GM15510 (cell line): Measurements from ENCODE around the gene SLC16A2.

Source experiments
- POLR2A ChIP-seq: IDR thresholded peaks from 3 replicates; pipeline ENCODE4 v1.6.1; 2011; ENCODE audit warnings: borderline replicate concordance; ENCODE audit not compliant: insufficient read length; ENCODE audit errors: extremely low read depth

SLC16A2 gene

DNA sequence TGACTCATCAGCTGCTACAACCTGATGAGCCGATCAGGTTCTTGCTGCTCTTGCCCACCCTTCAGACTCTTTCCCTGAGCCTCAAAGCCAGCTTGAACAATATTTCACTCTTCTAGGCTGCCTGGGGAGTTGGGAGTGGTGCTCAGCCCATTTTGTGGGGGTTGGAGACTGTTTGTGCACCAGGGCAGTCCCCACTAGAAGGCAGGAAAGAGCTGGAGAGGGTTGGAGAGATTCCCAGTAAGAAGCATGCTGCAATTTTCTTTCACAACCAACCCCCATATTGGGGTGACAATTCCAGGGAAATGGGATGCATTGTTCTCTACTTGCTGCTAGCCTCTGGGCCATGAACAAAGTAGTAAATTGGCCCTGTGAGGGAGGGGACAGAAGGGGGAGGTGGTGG, 44.1 kb downstream of the SLC16A2 start:
- no peak for TF ChIP-seq POLR2A

DNA sequence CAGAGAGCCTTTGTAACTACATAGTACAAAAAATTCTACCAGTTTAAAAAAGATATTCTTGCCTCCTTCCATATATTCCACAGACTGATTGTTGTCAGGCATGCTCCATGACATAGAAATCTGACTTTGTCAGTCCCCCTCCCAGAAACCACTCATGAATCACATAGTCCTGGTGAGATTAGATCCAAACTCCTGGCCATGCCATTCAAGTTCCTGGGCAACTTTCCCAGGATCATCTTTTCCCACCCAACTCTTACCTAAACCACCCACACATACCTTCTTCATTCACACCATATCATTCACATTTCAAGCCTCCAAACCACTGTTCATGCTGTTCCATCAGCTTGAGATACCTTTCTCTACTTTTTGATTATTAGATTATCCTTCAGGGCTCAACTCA, 46.4 kb downstream of the SLC16A2 start:
- no peak for TF ChIP-seq POLR2A

- no peak for TF ChIP-seq POLR2A
These were observed 69.0 kb downstream of the SLC16A2 start for GRCh38 chrX:74490247-74490646.

DNA sequence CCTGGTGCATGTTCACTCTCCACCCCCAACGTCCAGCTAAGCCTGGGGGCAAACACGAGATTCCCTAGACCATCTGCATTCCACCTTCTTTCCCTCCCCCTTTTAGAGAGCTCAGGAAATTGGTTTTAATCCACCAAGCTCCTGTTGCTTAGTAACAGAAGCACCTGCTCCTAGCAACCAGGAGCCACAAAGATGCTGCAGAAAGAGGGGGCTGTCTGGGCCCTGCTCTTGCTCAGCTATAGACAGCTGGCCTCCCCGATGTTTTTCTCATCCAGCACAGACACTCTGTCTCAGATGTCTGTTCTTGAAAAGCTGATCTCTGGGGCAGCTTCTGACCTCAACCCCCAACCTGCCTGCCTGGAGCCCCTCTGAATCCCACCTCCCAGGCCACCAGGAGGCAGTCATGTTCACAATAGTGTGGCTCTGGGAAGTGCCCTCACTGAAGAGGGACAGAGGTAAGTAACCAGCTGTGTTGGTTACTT, 71.5 kb downstream of the SLC16A2 start:
- no peak for TF ChIP-seq POLR2A

DNA sequence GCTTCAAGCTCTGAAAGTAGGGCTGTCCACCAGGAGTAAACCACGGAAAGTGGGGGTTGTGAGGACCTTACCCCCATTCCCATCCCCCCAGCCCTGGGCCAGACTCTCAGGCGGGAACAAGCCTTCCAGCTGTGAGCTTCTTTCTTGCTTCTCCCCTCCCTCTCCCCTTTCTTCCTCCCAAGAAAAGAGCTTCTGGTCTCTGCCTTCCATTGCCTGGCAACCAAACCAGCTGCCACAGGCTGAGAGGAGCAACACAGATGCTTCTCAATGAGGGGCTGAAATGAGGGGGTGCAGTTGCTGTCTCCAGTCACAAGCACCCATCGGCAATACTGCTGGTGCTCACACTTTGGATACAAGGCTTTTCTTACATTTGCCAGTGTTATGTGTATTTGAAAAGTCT, 72.5 kb downstream of the SLC16A2 start:
- TF ChIP-seq POLR2A: no peak

DNA sequence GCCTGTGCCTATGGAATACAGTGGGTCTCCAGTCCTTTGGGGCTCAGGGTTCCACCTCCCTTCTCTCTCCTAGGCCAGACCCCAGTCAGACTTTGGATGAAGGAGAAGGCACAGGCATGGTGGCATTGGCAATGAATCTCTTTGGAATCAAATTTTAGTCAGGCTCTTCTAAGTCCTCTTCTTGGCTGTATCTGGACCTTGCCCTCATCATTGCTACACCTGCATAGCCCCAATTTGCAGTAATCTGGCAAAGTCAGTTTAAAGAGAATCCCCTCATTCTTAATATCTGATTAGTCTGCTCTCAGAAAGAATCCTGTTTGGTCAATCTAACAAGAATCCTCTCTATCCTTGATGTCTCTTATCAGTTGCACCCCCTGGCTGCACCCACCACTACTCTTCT, 77.6 kb downstream of the SLC16A2 start:
- no peak for TF ChIP-seq POLR2A

GRCh38 chrX:74500067-74500466, 78.8 kb downstream of the SLC16A2 start:
- no peak for TF ChIP-seq POLR2A

DNA sequence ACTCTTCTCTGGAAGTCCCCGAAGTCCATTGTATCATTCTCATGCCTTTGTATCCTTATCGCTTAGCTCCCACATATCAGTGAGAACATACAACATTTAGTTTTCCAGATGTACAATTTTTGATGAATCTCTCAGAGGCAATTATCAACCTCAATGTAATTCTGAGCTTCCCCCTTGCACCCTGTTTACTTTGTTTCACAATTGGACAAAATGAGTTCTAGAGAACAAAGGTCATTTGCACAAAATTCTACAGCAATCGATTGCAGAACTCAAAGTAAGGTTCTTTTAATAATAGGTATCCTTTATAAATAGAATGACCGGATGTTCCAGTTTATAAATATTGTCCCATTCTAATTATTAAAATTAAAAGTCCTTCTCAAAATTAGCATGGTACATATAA, 79.3 kb downstream of the SLC16A2 start:
- TF ChIP-seq POLR2A: no peak

DNA sequence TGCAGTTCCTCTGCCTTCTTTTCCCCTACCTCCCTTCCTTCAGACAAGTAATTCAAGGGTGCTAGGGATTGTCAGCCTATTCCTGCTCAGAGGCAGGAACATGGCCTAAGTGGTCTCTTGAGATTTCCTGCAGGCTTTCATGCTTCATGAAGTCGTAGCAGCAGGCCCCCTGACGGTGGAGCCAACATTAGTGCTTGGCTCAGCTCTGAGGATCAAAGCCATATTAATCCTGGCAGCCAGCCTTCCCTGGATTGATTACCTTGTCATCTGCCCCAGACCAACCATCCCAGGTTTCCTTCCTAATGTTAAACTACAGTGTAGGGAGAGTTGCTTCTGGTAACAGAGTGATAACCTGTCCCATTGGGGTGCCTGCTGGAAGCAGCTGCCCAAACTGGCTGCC, 84.1 kb downstream of the SLC16A2 start:
- no peak for TF ChIP-seq POLR2A

GRCh38 chrX:74506317-74507115, 85.2 kb downstream of the SLC16A2 start:
- no peak for TF ChIP-seq POLR2A

GRCh38 chrX:74507191-74507590, 85.9 kb downstream of the SLC16A2 start:
- TF ChIP-seq POLR2A: no peak

DNA sequence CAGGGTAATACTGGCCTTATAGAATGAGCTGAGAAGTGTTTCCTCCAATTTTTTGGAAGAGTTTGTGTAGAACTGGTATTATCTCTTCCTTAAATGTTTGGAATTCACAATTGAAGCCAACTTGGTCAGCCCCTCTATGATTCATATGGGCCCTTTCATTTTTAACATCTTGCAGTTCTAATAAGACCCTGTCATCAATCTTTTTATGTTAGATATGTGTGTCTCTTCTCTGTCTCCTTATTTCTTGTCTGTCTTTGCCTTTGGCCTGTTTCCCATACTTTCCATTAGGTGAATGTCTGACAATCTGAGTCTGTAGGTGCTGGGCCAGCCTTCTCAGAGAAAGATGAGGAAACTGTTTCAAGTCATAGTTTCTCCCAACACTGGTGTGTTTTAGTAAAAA, 88.7 kb downstream of the SLC16A2 start:
- no peak for TF ChIP-seq POLR2A

- TF ChIP-seq POLR2A: no peak
These were observed 89.1 kb downstream of the SLC16A2 start for GRCh38 chrX:74510401-74510800.

DNA sequence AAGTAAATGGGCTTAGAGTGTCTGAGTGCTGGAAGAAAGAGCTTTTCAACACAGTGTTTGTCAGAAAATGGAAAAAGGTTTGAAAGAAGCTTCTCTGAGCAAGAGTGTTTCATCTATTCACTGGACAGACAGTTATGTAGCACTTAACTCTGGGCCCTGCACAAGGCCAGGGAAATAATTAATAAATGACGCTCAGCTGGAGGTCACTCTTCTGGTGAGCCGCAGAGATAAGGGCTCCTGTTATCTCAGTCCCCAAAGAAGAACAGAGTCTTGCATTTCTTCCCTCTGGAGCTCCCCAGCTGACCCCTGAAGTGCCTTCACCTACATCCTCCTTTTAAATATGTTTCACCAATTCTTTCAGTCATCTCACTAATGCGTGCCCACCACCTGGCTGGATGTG, 90.4 kb downstream of the SLC16A2 start:
- no peak for TF ChIP-seq POLR2A

DNA sequence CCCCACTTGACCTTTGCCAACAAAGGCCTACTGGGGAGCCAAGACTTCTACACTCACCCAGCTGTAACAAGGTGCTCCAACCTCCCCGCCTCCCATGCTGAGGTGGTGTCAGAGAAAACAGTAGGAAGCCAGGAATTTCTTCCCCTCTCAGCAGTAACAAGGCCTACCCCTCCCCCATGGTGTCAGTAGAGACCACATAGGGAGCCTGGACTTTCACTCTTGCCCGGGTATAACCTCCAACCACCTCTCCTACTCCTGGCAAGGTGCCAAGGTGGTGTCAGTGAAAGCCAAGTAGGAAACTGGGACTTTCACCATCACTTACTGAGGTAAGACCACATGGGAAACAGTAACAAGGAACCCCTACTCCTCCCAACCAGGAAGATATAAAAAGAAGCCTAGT, 93.1 kb downstream of the SLC16A2 start:
- no peak for TF ChIP-seq POLR2A

- TF ChIP-seq POLR2A: no peak
These were observed 94.1 kb downstream of the SLC16A2 start for GRCh38 chrX:74515356-74515755.
